HG03432 (cell line): Measurements from ENCODE around the gene ASIC2.

Experiments used
- ATAC-seq: cut with Tn5 transposase; IDR thresholded peaks from one replicate; pipeline ENCODE4 v1.9.1; 2021; ENCODE audit warnings: mild to moderate bottlenecking, moderate library complexity; ENCODE audit not compliant: unreplicated experiment

ASIC2 gene

GRCh38 chr17:33167736-33168135 is 125.4 kb downstream of the ASIC2 start:
- no peak for ATAC-seq

GRCh38 chr17:33166472-33166871 is 126.6 kb downstream of the ASIC2 start:
- no peak for ATAC-seq

GRCh38 chr17:33164169-33164881 is 128.8 kb downstream of the ASIC2 start:
- no peak for ATAC-seq

- no peak for ATAC-seq
These were observed 129.4 kb downstream of the ASIC2 start for GRCh38 chr17:33163533-33164168.

GRCh38 chr17:33154869-33155455 is 138.1 kb downstream of the ASIC2 start:
- no peak for ATAC-seq

- no peak for ATAC-seq
These were observed 140.3 kb downstream of the ASIC2 start for GRCh38 chr17:33152783-33153182.

GRCh38 chr17:33151565-33151964 is 141.5 kb downstream of the ASIC2 start:
- ATAC-seq = no peak

GRCh38 chr17:33145941-33146340 is 147.2 kb downstream of the ASIC2 start:
- ATAC-seq = no peak

- ATAC-seq = no peak
These were observed 148.3 kb downstream of the ASIC2 start for GRCh38 chr17:33144837-33145236.

GRCh38 chr17:33142705-33143299 is 150.3 kb downstream of the ASIC2 start:
- no peak for ATAC-seq

GRCh38 chr17:33140413-33141099 is 152.5 kb downstream of the ASIC2 start:
- ATAC-seq = no peak

GRCh38 chr17:33138627-33139026 is 154.5 kb downstream of the ASIC2 start:
- no peak for ATAC-seq

GRCh38 chr17:33137426-33137825 is 155.7 kb downstream of the ASIC2 start:
- ATAC-seq = no peak

- ATAC-seq = no peak
These were observed 157.4 kb downstream of the ASIC2 start for GRCh38 chr17:33135691-33136090.

- no peak for ATAC-seq
These were observed 161.5 kb downstream of the ASIC2 start for GRCh38 chr17:33131620-33132019.

- no peak for ATAC-seq
These were observed 165.4 kb downstream of the ASIC2 start for GRCh38 chr17:33127706-33128105.

- no peak for ATAC-seq
These were observed 167.0 kb downstream of the ASIC2 start for GRCh38 chr17:33126086-33126485.

- no peak for ATAC-seq
These were observed 167.5 kb downstream of the ASIC2 start for GRCh38 chr17:33125552-33125950.

GRCh38 chr17:33124871-33125551 is 168.1 kb downstream of the ASIC2 start:
- ATAC-seq = no peak

GRCh38 chr17:33124185-33124584 is 168.9 kb downstream of the ASIC2 start:
- ATAC-seq = no peak

- ATAC-seq = no peak
These were observed 171.3 kb downstream of the ASIC2 start for GRCh38 chr17:33121756-33122155.
